Central memory CD4-positive, alpha-beta T cell (primary cell): ENCODE data around the gene RPA1.

ENCODE experiments used
- DNase-seq: peaks from one replicate; pipeline ENCODE4 v3.0.0; 2022

RPA1 gene

GRCh38 chr17:1943436-1943831 is 113.6 kb downstream of the RPA1 start:
- no peak for DNase-seq

GRCh38 chr17:1945621-1946020 is 115.8 kb downstream of the RPA1 start:
- no peak for DNase-seq

- DNase-seq, result no peak
These were observed 116.5 kb downstream of the RPA1 start for GRCh38 chr17:1946021-1946932.

- no peak for DNase-seq
These were observed 117.5 kb downstream of the RPA1 start for GRCh38 chr17:1947229-1947742.

GRCh38 chr17:1947743-1948516 is 118.1 kb downstream of the RPA1 start:
- DNase-seq, result no peak

GRCh38 chr17:1948517-1948825 is 118.7 kb downstream of the RPA1 start:
- no peak for DNase-seq
